OCI-LY3 (cell line): ENCODE results near the gene PRODH2.
"Not testable (repeated sequence)": the region's sequence is repeated elsewhere in the genome, so short reads cannot be mapped to it uniquely, and the experiment has no call there.

Experiments used
- H2AFZ ChIP-seq: fragments of 200-600, 300-600 bp; shearing (Covaris generic); 2 replicates; pipeline ENCODE4 v1.6.0; 2014; ENCODE audit warnings: antibody characterized with exemption, low read depth, low read length
- H3K27ac ChIP-seq: fragments of 200-600, 300-600 bp; sonication (generic); 2 replicates; pipeline ENCODE4 v1.5.1; 2014; ENCODE audit warnings: mild to moderate bottlenecking, low read length, moderate library complexity, mixed read lengths
- H3K27me3 ChIP-seq: fragments of 200-600, 300-600 bp; sonication (generic); 2 replicates; pipeline ENCODE4 v1.6.1; 2014; ENCODE audit warnings: low read depth, low read length, mixed read lengths
- H3K36me3 ChIP-seq: fragments of 200-600, 300-600 bp; sonication (generic); replicated peaks from 2 replicates; pipeline ENCODE3; 2014; ENCODE audit warnings: low read depth, low read length, mixed read lengths
- H3K4me1 ChIP-seq: fragments of 300-600, 200-600 bp; sonication (generic); 2 replicates; pipeline ENCODE4 v1.6.1; 2014; ENCODE audit warnings: low read length, mixed read lengths
- H3K4me2 ChIP-seq: fragments of 200-600, 300-600 bp; sonication (generic); 2 replicates; pipeline ENCODE4 v1.6.1; 2014; ENCODE audit warnings: low read length, mixed read lengths
- H3K4me3 ChIP-seq: fragments of 300-600, 200-600 bp; sonication (generic); 2 replicates; pipeline ENCODE4 v1.5.1; 2014; ENCODE audit warnings: antibody characterized with exemption, mild to moderate bottlenecking, low read length, moderate library complexity
- H3K79me2 ChIP-seq: fragments of 300-600, 200-600 bp; shearing (Covaris generic); 2 replicates; pipeline ENCODE4 v1.6.1; 2014; ENCODE audit warnings: mild to moderate bottlenecking, low read length, mixed read lengths
- H3K9ac ChIP-seq: fragments of 300-600, 200-600 bp; shearing (Covaris generic); 2 replicates; pipeline ENCODE4 v1.6.0; 2014; ENCODE audit warnings: mild to moderate bottlenecking, low read length, moderate library complexity
- H3K9me3 ChIP-seq: fragments of 200-600, 300-600 bp; shearing (Covaris generic); 2 replicates; pipeline ENCODE4 v1.6.1; 2014; ENCODE audit warnings: low read length, mixed read lengths; ENCODE audit not compliant: insufficient read depth
- H4K20me1 ChIP-seq: fragments of 200-600, 300-600 bp; sonication (generic); 2 replicates; pipeline ENCODE4 v1.6.1; 2016; ENCODE audit warnings: low read length, mixed read lengths; ENCODE audit not compliant: insufficient read depth
- EZH2phosphoT487 ChIP-seq: fragments of 200-600 bp; shearing (Covaris generic); IDR thresholded peaks from 2 replicates; pipeline ENCODE4 v1.6.1; 2018; ENCODE audit warnings: antibody characterized with exemption, mixed run types, low read depth
- TF ChIP-seq, protein P1 (sequence below): fragments of 200-600, 300-600 bp; sonication (generic); IDR thresholded peaks from 2 replicates; pipeline ENCODE4 v1.5.1; 2014; ENCODE audit warnings: antibody characterized with exemption, low read length, low read depth

Gene PRODH2

DNA sequence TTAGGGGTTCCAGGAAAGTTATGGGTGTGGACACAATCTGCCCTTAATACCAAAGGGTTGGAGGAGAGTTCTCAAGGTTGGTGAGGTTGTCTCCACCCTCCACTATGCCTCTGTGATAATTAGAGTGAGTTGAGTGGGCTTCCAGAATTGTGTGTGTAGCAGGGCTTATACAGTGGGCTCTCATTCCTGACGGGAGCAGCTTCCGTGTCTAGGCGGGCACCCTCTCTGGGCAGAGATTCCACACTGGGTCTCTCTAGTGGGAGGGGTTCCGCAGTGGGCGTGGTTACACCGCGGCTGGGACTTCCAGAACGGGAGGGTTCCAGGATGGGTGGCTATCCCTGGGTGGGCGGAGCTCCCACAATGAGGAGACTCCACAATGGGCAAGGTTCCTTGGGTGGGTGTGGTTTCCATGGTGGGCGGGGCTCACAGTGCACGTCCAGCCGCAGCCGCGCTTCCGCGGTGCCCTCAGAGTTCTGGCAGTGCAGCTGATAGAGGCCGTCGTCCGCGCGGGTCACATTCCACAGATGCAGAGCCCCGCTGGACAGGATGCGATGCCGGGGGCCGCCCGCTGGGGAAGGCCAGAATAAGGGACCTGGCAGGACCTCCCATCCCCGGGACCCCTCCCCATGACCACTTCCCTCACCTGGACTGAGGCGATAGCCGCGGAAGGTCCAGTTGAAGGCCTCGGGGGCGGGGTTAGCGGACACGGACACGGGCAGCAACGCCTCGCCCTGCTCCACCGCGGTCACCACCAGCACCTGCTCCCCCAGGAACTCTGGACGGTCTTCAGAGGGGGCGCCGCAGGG, 31.2 kb upstream of the PRODH2 start:
- Histone ChIP-seq H3K4me2 (no peak overlapping the region), H3K9me3 (no peaks in the 10 kb centered on the region), H3K4me3 (no peak overlapping the region), H3K27me3 (no peaks in the 10 kb centered on the region), H2AFZ (no peak overlapping the region), H3K4me1 (no peaks in the 10 kb centered on the region), H4K20me1 (no peaks in the 10 kb centered on the region), H3K79me2 (no peaks in the 10 kb centered on the region), H3K27ac (no peak overlapping the region), H3K9ac (no peak overlapping the region), H3K36me3 (no peaks in the 10 kb centered on the region)
- TF ChIP-seq, protein P1, sequence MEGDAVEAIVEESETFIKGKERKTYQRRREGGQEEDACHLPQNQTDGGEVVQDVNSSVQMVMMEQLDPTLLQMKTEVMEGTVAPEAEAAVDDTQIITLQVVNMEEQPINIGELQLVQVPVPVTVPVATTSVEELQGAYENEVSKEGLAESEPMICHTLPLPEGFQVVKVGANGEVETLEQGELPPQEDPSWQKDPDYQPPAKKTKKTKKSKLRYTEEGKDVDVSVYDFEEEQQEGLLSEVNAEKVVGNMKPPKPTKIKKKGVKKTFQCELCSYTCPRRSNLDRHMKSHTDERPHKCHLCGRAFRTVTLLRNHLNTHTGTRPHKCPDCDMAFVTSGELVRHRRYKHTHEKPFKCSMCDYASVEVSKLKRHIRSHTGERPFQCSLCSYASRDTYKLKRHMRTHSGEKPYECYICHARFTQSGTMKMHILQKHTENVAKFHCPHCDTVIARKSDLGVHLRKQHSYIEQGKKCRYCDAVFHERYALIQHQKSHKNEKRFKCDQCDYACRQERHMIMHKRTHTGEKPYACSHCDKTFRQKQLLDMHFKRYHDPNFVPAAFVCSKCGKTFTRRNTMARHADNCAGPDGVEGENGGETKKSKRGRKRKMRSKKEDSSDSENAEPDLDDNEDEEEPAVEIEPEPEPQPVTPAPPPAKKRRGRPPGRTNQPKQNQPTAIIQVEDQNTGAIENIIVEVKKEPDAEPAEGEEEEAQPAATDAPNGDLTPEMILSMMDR = no peak
- TF ChIP-seq EZH2phosphoT487 = no peak

DNA sequence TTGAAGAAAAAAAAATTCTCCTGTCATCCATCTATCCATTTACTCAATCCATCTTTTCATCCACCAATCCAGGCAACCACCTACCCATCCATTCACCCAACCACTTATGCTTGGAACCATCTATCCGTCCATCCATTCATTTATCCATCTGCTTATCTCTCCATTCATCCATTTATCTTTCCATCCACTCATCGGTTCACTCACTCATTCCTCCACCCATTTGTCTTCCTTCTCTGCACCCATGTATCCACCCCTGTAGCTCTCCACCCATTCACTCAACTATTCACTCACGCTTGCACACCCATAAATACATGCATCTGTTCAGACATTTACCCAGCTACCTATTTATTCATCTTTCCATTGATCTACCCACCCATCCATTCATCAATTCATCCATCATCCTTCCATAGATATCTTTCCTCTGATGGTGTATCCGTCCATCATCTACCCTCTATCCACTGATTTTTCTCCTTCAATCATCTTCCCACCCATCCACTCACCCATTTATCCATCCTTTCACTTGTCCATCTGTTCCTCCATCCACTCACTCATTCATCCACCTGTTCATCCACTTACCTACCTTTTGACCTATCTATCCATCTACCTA, 30.1 kb upstream of the PRODH2 start:
- no peaks in the 10 kb centered on the region for H3K36me3 ChIP-seq
- no peaks in the 10 kb centered on the region for H3K4me1 ChIP-seq
- H2AFZ ChIP-seq = no peak overlapping the region
- no peaks in the 10 kb centered on the region for H3K9me3 ChIP-seq
- no peak overlapping the region for H3K4me2 ChIP-seq
- no peaks in the 10 kb centered on the region for H3K79me2 ChIP-seq
- H3K27me3 ChIP-seq = no peaks in the 10 kb centered on the region
- H3K27ac ChIP-seq = no peak overlapping the region
- TF ChIP-seq, protein P1 = no peak
- no peak for TF ChIP-seq EZH2phosphoT487
- H3K4me3 ChIP-seq = no peak overlapping the region
- no peaks in the 10 kb centered on the region for H4K20me1 ChIP-seq
- no peak overlapping the region for H3K9ac ChIP-seq

DNA sequence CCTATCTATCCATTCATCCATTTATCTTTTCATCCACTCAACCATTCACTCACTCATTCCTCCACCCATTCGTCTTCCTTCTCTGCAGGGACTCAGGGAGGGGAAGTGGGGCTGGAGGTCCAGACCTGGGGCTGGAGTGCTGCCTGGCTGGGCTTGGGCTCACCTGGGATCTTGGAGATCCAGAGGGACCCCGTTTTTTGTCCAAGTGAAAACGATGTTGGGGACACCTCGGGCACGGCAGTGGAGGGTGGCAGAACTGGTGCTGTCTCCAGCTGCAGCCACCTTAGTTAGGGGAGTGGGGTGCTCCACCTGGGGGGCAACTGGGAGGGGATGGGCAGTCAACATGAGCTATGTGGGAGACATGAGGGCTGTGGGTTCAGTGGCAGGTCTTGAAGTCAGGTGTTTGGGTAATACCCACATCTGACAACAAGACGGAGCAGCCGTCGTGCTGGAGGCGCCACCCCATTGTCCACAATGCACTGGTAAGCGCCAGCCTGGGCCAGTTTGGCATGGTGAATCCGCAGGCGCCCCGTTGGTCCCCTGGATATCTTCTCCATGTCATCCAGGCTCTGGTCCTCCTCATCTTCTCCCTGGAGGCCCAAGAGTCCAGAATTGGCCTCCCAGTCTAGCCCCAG, 29.4 kb upstream of the PRODH2 start:
- no peaks in the 10 kb centered on the region for H3K4me1 ChIP-seq
- no peak overlapping the region for H3K9ac ChIP-seq
- H3K36me3 ChIP-seq = no peaks in the 10 kb centered on the region
- no peak overlapping the region for H3K4me2 ChIP-seq
- no peak for TF ChIP-seq EZH2phosphoT487
- TF ChIP-seq, protein P1 = no peak
- no peak overlapping the region for H3K27ac ChIP-seq
- no peak overlapping the region for H3K4me3 ChIP-seq
- H3K79me2 ChIP-seq = no peaks in the 10 kb centered on the region
- no peaks in the 10 kb centered on the region for H4K20me1 ChIP-seq
- no peak overlapping the region for H2AFZ ChIP-seq
- no peaks in the 10 kb centered on the region for H3K9me3 ChIP-seq
- H3K27me3 ChIP-seq = 0 out of 2 replicates have a peak, but pooled peaks cover 2% of the 10 kb centered on the region

DNA sequence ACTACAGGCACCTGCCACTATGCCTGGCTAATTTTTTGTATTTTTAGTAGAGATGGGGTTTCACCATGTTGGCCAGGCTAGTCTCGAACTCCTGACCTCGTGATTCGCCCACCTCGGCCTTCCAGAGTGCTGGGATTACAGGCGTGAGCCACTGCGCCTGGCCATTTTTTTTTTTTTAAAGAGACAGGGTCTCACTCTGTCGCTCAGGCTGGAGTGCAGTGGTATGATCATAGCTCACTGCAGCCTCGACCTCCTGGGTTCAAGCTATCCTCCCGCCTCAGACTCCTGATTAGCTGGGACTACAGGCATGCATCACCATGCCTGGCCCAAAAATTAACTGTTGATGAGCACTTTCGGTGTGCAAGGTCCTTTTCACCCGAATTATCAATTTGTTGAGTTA, 23.5 kb upstream of the PRODH2 start:
- not testable (repeated sequence) for H3K4me2 ChIP-seq, H3K9ac ChIP-seq, H3K4me1 ChIP-seq, H2AFZ ChIP-seq, H3K79me2 ChIP-seq, H3K36me3 ChIP-seq, H4K20me1 ChIP-seq, H3K4me3 ChIP-seq, H3K27ac ChIP-seq, H3K9me3 ChIP-seq
- peaks cover 21% of the 10 kb centered on the region for H3K27me3 ChIP-seq
